Keratinocyte (primary cell): Measurements from ENCODE around the gene FKBP1B. TPM values are rescaled to one million over a fixed set of nuclear protein-coding genes. Genes with fewer than 3 reads are reported as not detected.

ENCODE experiments used
- DNase-seq: peaks from one replicate; pipeline ENCODE4 v3.0.0-alpha.2; 2011; ENCODE audit warnings: low read depth, missing footprints, low spot score
- FAIRE-seq: peaks from 2 replicates; lab custom pipeline; 2011; peaks lifted over from hg19 to GRCh38; lab: Jason Lieb, UNC
- H2AFZ ChIP-seq: 2 replicates; pipeline ENCODE4 v1.6.0; 2012; ENCODE audit warnings: low read length, control low read depth, inconsistent platforms; ENCODE audit not compliant: control insufficient read depth
- H3K27ac ChIP-seq: 2 replicates; pipeline ENCODE4 v1.5.1; 2011; ENCODE audit warnings: low read length; ENCODE audit not compliant: control insufficient read depth, insufficient read depth
- H3K27me3 ChIP-seq: 3 replicates; pipeline ENCODE4 v1.6.0; 2011; ENCODE audit warnings: low read length; ENCODE audit not compliant: control insufficient read depth, insufficient read depth; ENCODE audit errors: extremely low read depth
- H3K36me3 ChIP-seq, 2 experiments: 2 replicates in 1 of 2; 3 replicates in 1 of 2; pipeline ENCODE4 v1.5.1; 2011; ENCODE audit warnings: low read length in 2 of 2, mild to moderate bottlenecking in 1 of 2; ENCODE audit not compliant: control insufficient read depth in 2 of 2, insufficient read depth in 2 of 2; ENCODE audit errors: extremely low read depth in 1 of 2
- H3K4me1 ChIP-seq: 3 replicates; pipeline ENCODE4 v1.5.1; 2011; ENCODE audit warnings: low read length; ENCODE audit not compliant: control insufficient read depth, insufficient read depth; ENCODE audit errors: extremely low read depth
- H3K4me2 ChIP-seq: 3 replicates; pipeline ENCODE4 v1.6.0; 2011; ENCODE audit warnings: low read depth, low read length; ENCODE audit not compliant: control insufficient read depth, insufficient read depth; ENCODE audit errors: extremely low read depth
- H3K4me3 ChIP-seq, 3 experiments: fragments of 200-600 bp in 1 of 3; sonication (generic) in 1 of 3; 2 replicates in 2 of 3; 3 replicates in 1 of 3; pipeline ENCODE4 v1.5.1; 2011 to 2016; ENCODE audit warnings: low read length in 3 of 3, mild to moderate bottlenecking in 3 of 3, control low read depth in 2 of 3, inconsistent platforms in 1 of 3, low read depth in 1 of 3, mixed read lengths in 1 of 3, mixed run types in 1 of 3, moderate library complexity in 1 of 3; ENCODE audit not compliant: control insufficient read depth in 2 of 3, insufficient read depth in 2 of 3; ENCODE audit errors: extremely low read depth in 1 of 3
- H3K79me2 ChIP-seq: 2 replicates; pipeline ENCODE4 v1.6.0; 2012; ENCODE audit warnings: low read length; ENCODE audit not compliant: control insufficient read depth, insufficient read depth
- H3K9ac ChIP-seq: 3 replicates; pipeline ENCODE4 v1.6.0; 2011; ENCODE audit warnings: low read length; ENCODE audit not compliant: control insufficient read depth, insufficient read depth; ENCODE audit errors: extremely low read depth
- H3K9me1 ChIP-seq: 3 replicates; pipeline ENCODE4 v1.6.0; 2011; ENCODE audit warnings: low read length; ENCODE audit not compliant: control insufficient read depth, insufficient read depth; ENCODE audit errors: extremely low read depth
- H3K9me3 ChIP-seq: 2 replicates; pipeline ENCODE4 v1.5.1; 2012; ENCODE audit warnings: low read depth, low read length; ENCODE audit not compliant: control insufficient read depth
- H4K20me1 ChIP-seq: 3 replicates; pipeline ENCODE4 v1.6.0; 2011; ENCODE audit warnings: low read length; ENCODE audit not compliant: control insufficient read depth, insufficient read depth; ENCODE audit errors: extremely low read depth
- CTCF ChIP-seq, 3 experiments: IDR thresholded peaks in 1 of 3; conservative IDR thresholded peaks in 1 of 3; optimal IDR thresholded peaks in 1 of 3; 2 replicates in 2 of 3; 3 replicates in 1 of 3; pipeline versions ENCODE3 to v1.5.1; 2011; ENCODE audit warnings: low read length in 3 of 3, mild to moderate bottlenecking in 3 of 3, moderate library complexity in 2 of 3, control low read depth in 1 of 3, inconsistent platforms in 1 of 3; ENCODE audit not compliant: insufficient read depth in 2 of 3; ENCODE audit errors: extremely low read depth in 1 of 3
- EZH2 ChIP-seq: IDR thresholded peaks from one replicate; pipeline ENCODE4 v1.6.1; 2012; ENCODE audit warnings: inconsistent platforms, mild to moderate bottlenecking, low read length, moderate library complexity
- dilution Hi-C: fragments of 300-500 bp; cut with MboI; formaldehyde crosslinking; loops from one replicate; pipeline ENCODE4 v1.7.0; 2020; ENCODE audit warnings: low sequenced_read_pairs; ENCODE audit not compliant: extremely low pct_ligation_motif_present
- polyA plus RNA-seq, 5 experiments: library from polyadenylated mRNA; depleted of rRNA in 3 of 5; stranded (reverse) in 3 of 5; stranded (forward) in 1 of 5; unstranded in 1 of 5; fragments of >200 nt; gene quantifications; 1 replicate in 1 of 5; 2 replicates in 3 of 5; 3 replicates in 1 of 5; pipeline versions ENCODE4 v1.2.1 to v1.2.3, GENCODE V29; 2011 to 2012; ENCODE audit warnings: missing spikeins in 2 of 5, low read depth in 1 of 5, low replicate concordance in 1 of 5

FKBP1B gene
- polyA plus RNA-seq, 1 donor (not counting 4 experiments of a cell fraction or from before 2014, with no cell fraction given) = 24.5 TPM

- Histone ChIP-seq H3K27me3 (no peaks in the 10 kb centered on the region), H3K9ac (no peak overlapping the region), H3K79me2 (no peaks in the 10 kb centered on the region), H3K4me2 (no peak overlapping the region), H3K4me1 (no peaks in the 10 kb centered on the region), H2AFZ (no peak overlapping the region), H3K4me3 (no peak overlapping the region), H3K36me3 (peaks cover 0 to 3% of the 10 kb centered on the region in 2 experiments), H4K20me1 (no peaks in the 10 kb centered on the region), H3K9me3 (no peaks in the 10 kb centered on the region), H3K27ac (no peak overlapping the region), H3K9me1 (no peaks in the 10 kb centered on the region)
- dilution Hi-C loops = no loop called here
- TF ChIP-seq EZH2 = no peak
- TF ChIP-seq CTCF (optimal IDR thresholded peaks at IDR 0.05 in 1 of 3, IDR thresholded peaks at IDR 0.05 in 1 of 3, conservative IDR thresholded peaks at IDR 0.05 in 1 of 3; ENCODE audit: extremely low read depth in 1 of 3, insufficient read depth in 2 of 3, low read length in 3 of 3) = no peak
- FAIRE-seq (no peak), DNase-seq (no peak)
These were observed 9.2 kb downstream of the FKBP1B start for GRCh38 chr2:24058564-24059271.

GRCh38 chr2:24065341-24065740, 15.8 kb downstream of the FKBP1B start:
- dilution Hi-C loops = no loop called here
- no peak overlapping the region for H2AFZ ChIP-seq
- H3K36me3 ChIP-seq = peaks cover 11 to 15% of the 10 kb centered on the region in 2 experiments
- DNase-seq (no peak), FAIRE-seq (no peak)
- H3K27ac ChIP-seq = no peak overlapping the region
- TF ChIP-seq EZH2 = no peak
- H3K4me1 ChIP-seq = no peaks in the 10 kb centered on the region
- H3K9me1 ChIP-seq = peaks cover 3% of the 10 kb centered on the region
- no peak overlapping the region for H3K4me3 ChIP-seq
- H3K9ac ChIP-seq = no peak overlapping the region
- H3K79me2 ChIP-seq = peaks cover 12% of the 10 kb centered on the region
- H3K9me3 ChIP-seq = no peaks in the 10 kb centered on the region
- H3K27me3 ChIP-seq = no peaks in the 10 kb centered on the region
- no peaks in the 10 kb centered on the region for H4K20me1 ChIP-seq
- no peak overlapping the region for H3K4me2 ChIP-seq
